H1 (cell line): ENCODE results near the gene RNF144A. TPM values are rescaled to one million over a fixed set of nuclear protein-coding genes. Genes with fewer than 3 reads are reported as not detected.

Source experiments
- CTCF ChIA-PET: fragments of 300-600 bp; sonication (Branson Sonifier 250); formaldehyde crosslinking; loops from one replicate; lab custom pipeline; 2021; ENCODE audit not compliant: partially characterized antibody; lab: Charles Lee
- POLR2A ChIA-PET: fragments of 300-600 bp; sonication (Branson Sonifier 250); formaldehyde crosslinking; loops from one replicate; lab custom pipeline; 2021; ENCODE audit warnings: inconsistent platforms; ENCODE audit not compliant: partially characterized antibody; lab: Charles Lee
- DNase-seq, 2 experiments: peaks; one replicate each; pipeline versions ENCODE4 v3.0.0 to v3.0.0-alpha.2; 2010 to 2022; ENCODE audit warnings: low spot score in 2 of 2, low read depth in 1 of 2, mixed read lengths in 1 of 2
- FAIRE-seq: peaks from 2 replicates; lab custom pipeline; 2011; peaks lifted over from hg19 to GRCh38; lab: Jason Lieb, UNC
- H2AFZ ChIP-seq: 2 replicates; pipeline ENCODE4 v1.8.1; 2012; ENCODE audit warnings: low read length, inconsistent platforms
- H2AK5ac ChIP-seq: 2 replicates; pipeline ENCODE4 v1.6.1; 2013; ENCODE audit warnings: low read depth, low read length
- H2BK120ac ChIP-seq: replicated peaks from 2 replicates; pipeline ENCODE3; 2013; ENCODE audit warnings: low read depth, low read length, inconsistent platforms
- H2BK12ac ChIP-seq: 2 replicates; pipeline ENCODE4 v1.6.1; 2013; ENCODE audit warnings: low read depth, low read length
- H2BK15ac ChIP-seq: 2 replicates; pipeline ENCODE4 v1.6.1; 2013; ENCODE audit warnings: low read length
- H2BK20ac ChIP-seq: 2 replicates; pipeline ENCODE4 v1.6.1; 2013; ENCODE audit warnings: low read length
- H2BK5ac ChIP-seq: 2 replicates; pipeline ENCODE4 v1.6.1; 2013; ENCODE audit warnings: low read depth, low read length
- H3K14ac ChIP-seq: 2 replicates; pipeline ENCODE4 v1.6.1; 2013; ENCODE audit warnings: inconsistent platforms; ENCODE audit not compliant: insufficient read length
- H3K18ac ChIP-seq: 2 replicates; pipeline ENCODE4 v1.6.1; 2013; ENCODE audit warnings: low read length; ENCODE audit errors: extremely low read depth
- H3K23ac ChIP-seq: 2 replicates; pipeline ENCODE4 v1.6.1; 2013; ENCODE audit warnings: inconsistent platforms; ENCODE audit not compliant: insufficient read length
- H3K23me2 ChIP-seq: 2 replicates; pipeline ENCODE4 v1.6.1; 2013; ENCODE audit warnings: low read depth, low read length
- H3K27ac ChIP-seq: 2 replicates; pipeline ENCODE4 v1.6.1; 2011; ENCODE audit warnings: low read depth, low read length, inconsistent platforms
- H3K27me3 ChIP-seq, 4 experiments: replicated peaks in 1 of 4; 1 replicate in 1 of 4; 2 replicates in 3 of 4; pipeline versions ENCODE4 v1.6.1 to v1.8.1; 2011 to 2013; ENCODE audit warnings: low read length in 3 of 4, mild to moderate bottlenecking in 3 of 4, inconsistent platforms in 2 of 4, mixed read lengths in 2 of 4, moderate library complexity in 1 of 4; ENCODE audit not compliant: control insufficient read depth in 3 of 4, insufficient read depth in 3 of 4; ENCODE audit errors: extremely low read depth in 1 of 4
- H3K36me3 ChIP-seq, 4 experiments: 2 replicates each; pipeline versions ENCODE4 v1.6.1 to v1.8.1; 2011 to 2013; ENCODE audit warnings: mild to moderate bottlenecking in 4 of 4, low read length in 3 of 4, moderate library complexity in 2 of 4, control low read depth in 1 of 4, inconsistent platforms in 1 of 4; ENCODE audit not compliant: insufficient read depth in 4 of 4, control insufficient read depth in 2 of 4
- H3K4ac ChIP-seq: replicated peaks from 2 replicates; pipeline ENCODE3; 2013; ENCODE audit warnings: low read length, low read depth, mixed read lengths, inconsistent platforms; ENCODE audit not compliant: insufficient read length
- H3K4me1 ChIP-seq, 4 experiments: replicated peaks in 1 of 4; 1 replicate in 1 of 4; 2 replicates in 3 of 4; pipeline versions ENCODE4 v1.6.1 to v1.8.1; 2011 to 2013; ENCODE audit warnings: low read length in 3 of 4, inconsistent platforms in 2 of 4, mixed read lengths in 1 of 4; ENCODE audit not compliant: insufficient read depth in 4 of 4, control insufficient read depth in 3 of 4
- H3K4me2 ChIP-seq, 2 experiments: 2 replicates each; pipeline versions ENCODE4 v1.6.1 to v1.8.1; 2011 to 2013; ENCODE audit warnings: low read depth in 2 of 2, low read length in 2 of 2, control low read depth in 1 of 2, inconsistent platforms in 1 of 2, mild to moderate bottlenecking in 1 of 2; ENCODE audit not compliant: insufficient read depth in 1 of 2
- H3K4me3 ChIP-seq, 4 experiments: fragments of 200-600, 300-600 bp in 1 of 4; sonication (generic), shearing (Covaris generic), sonication (Bioruptor Twin) in 1 of 4; 2 replicates each; pipeline versions ENCODE4 v1.5.1 to v1.8.1; 2011 to 2016; ENCODE audit warnings: low read length in 4 of 4, low read depth in 3 of 4, control low read depth in 2 of 4, inconsistent platforms in 2 of 4, mild to moderate bottlenecking in 2 of 4, mixed read lengths in 1 of 4, moderate library complexity in 1 of 4; ENCODE audit not compliant: insufficient read depth in 2 of 4; ENCODE audit errors: extremely low read depth in 1 of 4
- H3K56ac ChIP-seq: replicated peaks from 2 replicates; pipeline ENCODE3; 2013; ENCODE audit warnings: low read depth, mild to moderate bottlenecking, mixed read lengths, low read length, inconsistent platforms; ENCODE audit not compliant: insufficient read length
- H3K79me1 ChIP-seq: 2 replicates; pipeline ENCODE4 v1.6.1; 2013; ENCODE audit warnings: low read depth, low read length, control low read depth
- H3K79me2 ChIP-seq, 2 experiments: 2 replicates each; pipeline versions ENCODE4 v1.6.1 to v1.8.1; 2012 to 2013; ENCODE audit warnings: low read length in 2 of 2, mild to moderate bottlenecking in 2 of 2, inconsistent platforms in 1 of 2; ENCODE audit not compliant: insufficient read depth in 2 of 2, control insufficient read depth in 1 of 2
- H3K9ac ChIP-seq, 4 experiments: replicated peaks in 1 of 4; 1 replicate in 1 of 4; 2 replicates in 3 of 4; pipeline versions ENCODE4 v1.6.1 to v1.8.1; 2011 to 2013; ENCODE audit warnings: low read depth in 3 of 4, low read length in 3 of 4, control low read depth in 2 of 4, mild to moderate bottlenecking in 2 of 4, moderate library complexity in 2 of 4, inconsistent platforms in 1 of 4; ENCODE audit errors: extremely low read depth in 1 of 4
- H3K9me3 ChIP-seq, 2 experiments: 2 replicates each; pipeline versions ENCODE4 v1.6.1 to v1.8.1; 2012 to 2013; ENCODE audit warnings: mild to moderate bottlenecking in 2 of 2, moderate library complexity in 2 of 2, control low read depth in 1 of 2, inconsistent platforms in 1 of 2, low read depth in 1 of 2, low read length in 1 of 2, mixed read lengths in 1 of 2; ENCODE audit not compliant: insufficient read depth in 2 of 2
- H4K20me1 ChIP-seq, 2 experiments: replicated peaks in 1 of 2; 2 replicates each; pipeline versions ENCODE3 to v1.8.1; 2011 to 2013; ENCODE audit warnings: inconsistent platforms in 2 of 2, low read length in 2 of 2, mild to moderate bottlenecking in 1 of 2; ENCODE audit not compliant: insufficient read depth in 2 of 2, control insufficient read depth in 1 of 2
- H4K5ac ChIP-seq: 2 replicates; pipeline ENCODE4 v1.6.1; 2013; ENCODE audit warnings: low read length, low read depth, mixed read lengths, inconsistent platforms; ENCODE audit not compliant: insufficient read length
- H4K8ac ChIP-seq: 2 replicates; pipeline ENCODE4 v1.8.0; 2013; ENCODE audit warnings: mild to moderate bottlenecking, moderate library complexity, low read length, inconsistent platforms; ENCODE audit not compliant: insufficient read depth; ENCODE audit errors: extremely low read depth
- H4K91ac ChIP-seq: replicated peaks from 2 replicates; pipeline ENCODE3; 2013; ENCODE audit warnings: low read length, mixed read lengths, inconsistent platforms; ENCODE audit not compliant: insufficient read length
- POLR2A ChIP-seq, 2 experiments: IDR thresholded peaks; 1 replicate in 1 of 2; 2 replicates in 1 of 2; pipeline ENCODE4 v1.6.1; 2011; ENCODE audit warnings: low read depth in 2 of 2, low read length in 2 of 2, mild to moderate bottlenecking in 2 of 2; ENCODE audit errors: control extremely low read depth in 1 of 2
- WGBS, 2 experiments: shearing (Covaris generic) in 1 of 2; methylation state at CpG; one replicate each; pipeline versions ENCODE4 v1.1.6 to v1.1.7; 2013 to 2015; ENCODE audit warnings: low lambda C conversion rate in 2 of 2, mixed read lengths in 2 of 2, inconsistent platforms in 1 of 2, low coverage in 1 of 2, missing lambda C conversion rate in 1 of 2; ENCODE audit not compliant: insufficient replicate concordance in 2 of 2, insufficient coverage in 1 of 2, insufficient read length in 1 of 2; ENCODE audit errors: extremely low coverage in 1 of 2, missing lambda C conversion rate in 1 of 2; 5-methylcytosine and 5-hydroxymethylcytosine counted together
- polyA plus RNA-seq, 7 experiments: library from polyadenylated mRNA; depleted of rRNA in 3 of 7; stranded (reverse) in 5 of 7; unstranded in 2 of 7; fragments of >200 nt in 5 of 7; fragments of 200-250 nt in 2 of 7; gene quantifications; 1 replicate in 5 of 7; 2 replicates in 1 of 7; 4 replicates in 1 of 7; pipeline versions ENCODE4 v1.2.1 to v1.2.3, GENCODE V29; 2011 to 2013; ENCODE audit warnings: missing spikeins in 2 of 7, mixed read lengths in 2 of 7
- total RNA-seq: library from RNA; stranded (reverse); fragmentation: NEBNext Ultra II Directional; extraction: Animal tissue kit (Norgen Biotek cat#: 25700); gene quantifications from 2 replicates; pipeline ENCODE4 v1.2.1, GENCODE V29; 2021

The RNF144A gene
- total and polyA plus RNA-seq, 2 of the 8 experiments (the other 6 are each of a cell fraction or from before 2014, with no cell fraction given) = 14.0 to 15.0 TPM

DNA sequence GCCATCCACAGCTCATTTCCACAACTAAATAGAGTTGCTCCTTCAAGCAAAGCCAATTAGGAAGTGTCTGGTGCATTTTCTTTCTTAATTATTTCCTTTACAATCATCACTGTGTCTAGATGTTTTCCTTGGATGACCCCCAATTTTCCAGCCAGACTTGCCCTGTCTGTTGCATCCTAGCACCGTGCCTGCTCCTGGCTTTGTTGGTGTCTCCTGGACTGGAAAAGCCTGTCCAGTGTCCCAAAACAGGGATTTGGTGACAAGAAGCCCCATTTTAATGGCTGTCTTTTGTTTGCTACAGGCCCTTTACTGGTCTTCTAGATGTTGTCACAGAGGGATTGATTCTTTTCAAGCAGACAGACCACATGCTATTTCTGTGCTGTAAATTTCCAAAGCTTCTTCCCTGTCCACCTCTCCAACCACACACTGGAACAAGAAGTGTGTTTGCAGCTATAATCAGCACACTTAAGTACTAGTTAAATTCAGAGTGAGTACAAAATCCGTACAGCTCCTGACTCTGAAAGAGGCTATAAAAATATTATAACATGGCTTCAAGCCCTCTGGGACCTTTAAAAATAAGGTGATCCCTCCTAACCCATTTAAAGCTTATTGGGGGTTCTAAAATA is 38.4 kb downstream of the RNF144A start:
- Histone ChIP-seq H4K8ac (no peak overlapping the region), H3K14ac (no peak overlapping the region), H3K27me3 (no peaks in the 10 kb centered on the region), H3K4me2 (no peak overlapping the region), H3K9ac (no peak overlapping the region), H3K4me3 (no peak overlapping the region), H3K4ac (no peak overlapping the region), H3K18ac (no peak overlapping the region), H3K27ac (no peak overlapping the region), H3K9me3 (no peaks in the 10 kb centered on the region), H2AFZ (no peak overlapping the region), H2AK5ac (no peak overlapping the region), H3K79me2 (no peaks in the 10 kb centered on the region), H3K23me2 (no peaks in the 10 kb centered on the region), H3K36me3 (no peaks in the 10 kb centered on the region), H2BK15ac (no peak overlapping the region), H2BK20ac (no peak overlapping the region), H4K5ac (no peak overlapping the region), H4K91ac (no peak overlapping the region), H3K79me1 (no peaks in the 10 kb centered on the region; the same call in none of the 2 replicates), H3K56ac (no peak overlapping the region), H3K23ac (no peak overlapping the region), H2BK120ac (no peak overlapping the region), H2BK5ac (no peak overlapping the region), H2BK12ac (no peak overlapping the region), H4K20me1 (no peaks in the 10 kb centered on the region), H3K4me1 (no peaks in the 10 kb centered on the region; a peak in 1 of 7 replicates)
- TF ChIP-seq POLR2A (IDR thresholded peaks at IDR 0.05; ENCODE audit: control extremely low read depth in 1 of 2, low read depth in 2 of 2, low read length in 2 of 2) = no peak
- DNase-seq (no peak), FAIRE-seq (no peak)
- ChIA-PET POLR2A (no interaction called here), CTCF (interaction anchor here (2.2 kb wide), 1 partner anchor 59 kb away, joined by 6 read pairs; no protein-coding TSS in a partner anchor)
- WGBS, 2 experiments = 94% methylated on average over 2 of the region's 2 CpGs; no CpG with 5 or more reads in 1 of the 2 experiments
